ENCODE data around the gene PIGA.

DNA sequence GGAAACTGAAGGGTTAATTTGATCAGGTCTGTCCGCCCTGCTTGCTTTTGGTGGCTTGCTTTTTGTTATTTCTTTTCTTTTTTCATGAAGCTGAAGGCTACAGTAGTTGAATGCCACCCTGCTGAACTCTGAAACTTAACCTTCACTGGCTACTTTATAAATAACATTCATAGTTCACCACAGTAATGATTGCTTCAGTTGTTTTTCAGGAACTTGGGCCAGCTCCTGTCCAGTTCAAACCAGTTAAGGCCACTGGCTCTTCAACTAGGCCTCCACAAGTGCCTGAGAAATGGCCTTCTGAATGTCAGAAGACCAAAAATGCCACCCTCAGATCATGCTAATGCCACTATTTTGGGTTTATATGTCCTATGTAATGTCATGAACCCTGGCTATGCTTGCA, 57.7 kb downstream of the PIGA start:
- TF ChIP-seq TAF1 (IDR thresholded peaks at IDR 0.05; ENCODE audit: borderline replicate concordance, low read depth, low read length) = no peak
- no peak for TF ChIP-seq POLR2A (IDR thresholded peaks at IDR 0.05; ENCODE audit: low read depth, low read length)

All from GM12892 (cell line).